B cell (primary cell): ENCODE results near the gene TUBA4B. TPM values are rescaled to one million over a fixed set of nuclear protein-coding genes. Genes with fewer than 3 reads are reported as not detected.

ENCODE experiments used
- ATAC-seq: fragments of 200-7000 bp; cut with Tn5 transposase; one replicate; pipeline ENCODE4 v1.10.0; 2021; ENCODE audit warnings: low read depth, mild to moderate bottlenecking, moderate number of reproducible peaks, moderate library complexity
- CTCF ChIA-PET: fragments of 350-600 bp; sonication (Branson Sonifier 250); formaldehyde crosslinking; loops from one replicate; lab custom pipeline; 2021; ENCODE audit warnings: antibody characterized with exemption, inconsistent platforms; lab: Charles Lee
- POLR2A ChIA-PET: fragments of 350-600 bp; sonication (Branson Sonifier 250); formaldehyde crosslinking; loops from one replicate; lab custom pipeline; 2021; ENCODE audit warnings: antibody characterized with exemption; lab: Charles Lee
- DNase-seq: peaks from one replicate; pipeline ENCODE4 v3.0.0; 2013
- H2AFZ ChIP-seq: 2 replicates; pipeline ENCODE4 v1.6.1; 2012; ENCODE audit warnings: mild to moderate bottlenecking, low read depth, low read length; ENCODE audit not compliant: insufficient read depth, poor library complexity, severe bottlenecking
- H3K27ac ChIP-seq, 2 donors: 1 replicate in 1 of 2; 2 replicates in 1 of 2; pipeline ENCODE4 v1.5.1; 2012 to 2013; ENCODE audit warnings: low read length in 2 of 2, mild to moderate bottlenecking in 2 of 2, moderate library complexity in 1 of 2
- H3K27me3 ChIP-seq, 4 experiments: fragments of 200-600 bp in 1 of 4; sonication (generic) in 1 of 4; replicated peaks in 1 of 4; 1 replicate in 2 of 4; 2 replicates in 2 of 4; pipeline versions ENCODE4 v1.6.1 to v1.7.0; 2013 to 2016; ENCODE audit warnings: low read length in 3 of 4, mild to moderate bottlenecking in 2 of 4, mixed read lengths in 1 of 4, moderate library complexity in 1 of 4; ENCODE audit not compliant: insufficient read depth in 4 of 4, control insufficient read depth in 3 of 4; ENCODE audit errors: control extremely low read depth in 1 of 4
- H3K36me3 ChIP-seq, 2 experiments: replicated peaks in 1 of 2; 1 replicate in 1 of 2; 2 replicates in 1 of 2; pipeline versions ENCODE4 v1.6.1 to v1.7.1; 2013; ENCODE audit warnings: low read length in 1 of 2; ENCODE audit not compliant: insufficient read depth in 2 of 2, control insufficient read depth in 1 of 2; ENCODE audit errors: control extremely low read depth in 1 of 2, extremely low read depth in 1 of 2
- H3K4me1 ChIP-seq, 2 donors: fragments of 200-600 bp in 1 of 2; sonication (generic) in 1 of 2; 1 replicate in 1 of 2; 2 replicates in 1 of 2; pipeline versions ENCODE4 v1.5.1 to v1.6.1; 2013 to 2017; ENCODE audit warnings: low read length in 2 of 2; ENCODE audit not compliant: control insufficient read depth in 2 of 2, insufficient read depth in 2 of 2
- H3K4me2 ChIP-seq: replicated peaks from 2 replicates; pipeline ENCODE3; 2012; ENCODE audit warnings: mild to moderate bottlenecking, low read depth, low read length; ENCODE audit not compliant: poor library complexity, severe bottlenecking
- H3K4me3 ChIP-seq, 5 experiments: fragments of 200-600 bp in 1 of 5; sonication (generic) in 1 of 5; 1 replicate in 3 of 5; 2 replicates in 2 of 5; pipeline versions ENCODE4 v1.5.1 to v1.7.0; 2011 to 2016; ENCODE audit warnings: low read length in 4 of 5, mild to moderate bottlenecking in 4 of 5, low read depth in 2 of 5, control low read depth in 1 of 5, moderate library complexity in 1 of 5; ENCODE audit not compliant: insufficient read depth in 1 of 5; ENCODE audit errors: control extremely low read depth in 1 of 5, extremely low read depth in 1 of 5
- H3K79me2 ChIP-seq: fragments of 200-600 bp; sonication (generic); one replicate; pipeline ENCODE4 v1.6.0; 2016; ENCODE audit warnings: low read length; ENCODE audit not compliant: control insufficient read depth, insufficient read depth
- H3K9ac ChIP-seq: fragments of 200-600 bp; sonication (generic); 2 replicates; pipeline ENCODE4 v1.6.1; 2017; ENCODE audit warnings: mild to moderate bottlenecking, low read length, moderate library complexity
- H3K9me3 ChIP-seq, 3 donors: one replicate each; pipeline versions ENCODE4 v1.6.1 to v1.7.1; 2013; ENCODE audit warnings: low read length in 2 of 3; ENCODE audit not compliant: control insufficient read depth in 2 of 3, insufficient read depth in 1 of 3; ENCODE audit errors: control extremely low read depth in 1 of 3
- H4K20me1 ChIP-seq: 2 replicates; pipeline ENCODE4 v1.6.0; 2012; ENCODE audit warnings: mild to moderate bottlenecking, low read length; ENCODE audit not compliant: insufficient read depth, control insufficient read depth, poor library complexity, severe bottlenecking
- H3K27ac Mint-ChIP-seq: one replicate; pipeline ENCODE4 v1.8.0; 2021; ENCODE audit warnings: mixed read lengths
- H3K27me3 Mint-ChIP-seq: one replicate; pipeline ENCODE4 v1.8.0; 2021; ENCODE audit warnings: mixed read lengths
- H3K4me1 Mint-ChIP-seq: one replicate; pipeline ENCODE4 v1.8.0; 2021; ENCODE audit warnings: mixed read lengths
- H3K4me3 Mint-ChIP-seq: one replicate; pipeline ENCODE4 v1.8.0; 2021; ENCODE audit warnings: mixed read lengths
- H3K9me3 Mint-ChIP-seq: one replicate; pipeline ENCODE4 v1.8.0; 2022; ENCODE audit warnings: mixed read lengths; ENCODE audit not compliant: insufficient read depth
- CTCF ChIP-seq: fragments of 200-600 bp; IDR thresholded peaks from one replicate; pipeline ENCODE4 v1.8.0; 2022; ENCODE audit warnings: antibody characterized with exemption, mild to moderate bottlenecking
- EZH2 ChIP-seq: IDR thresholded peaks from 2 replicates; pipeline ENCODE4 v1.6.1; 2012; ENCODE audit warnings: borderline replicate concordance, low read depth, mild to moderate bottlenecking, moderate library complexity, low read length; ENCODE audit not compliant: insufficient read depth, poor library complexity, severe bottlenecking
- WGBS: methylation state at CpG from one replicate; pipeline ENCODE4 v1.1.5; 2013; ENCODE audit warnings: missing lambda C conversion rate; ENCODE audit not compliant: insufficient coverage; 5-methylcytosine and 5-hydroxymethylcytosine counted together
- intact Hi-C: fragments of 100-400 bp; cut with micrococcal nuclease; formaldehyde crosslinking; loops from one replicate; pipeline ENCODE4 v1.10.0; 2022
- polyA plus RNA-seq: library from polyadenylated mRNA; depleted of rRNA; stranded (reverse); fragments of >200 nt; gene quantifications from 2 replicates; pipeline ENCODE4 v1.2.3, GENCODE V29; 2012
- total RNA-seq, 2 donors: library from RNA; stranded (reverse); fragments of 120-200 nt in 1 of 2; gene quantifications; 1 replicate in 1 of 2; 2 replicates in 1 of 2; pipeline versions ENCODE4 v1.2.3 to v1.2.4, GENCODE V29; 2013 to 2022

Gene TUBA4B
- total and polyA plus RNA-seq, 2 donors (not counting 1 experiment from before 2014, with no cell fraction given) = not detected

- peak overlapping the region; percentile 69 for H3K4me3 Mint-ChIP-seq
Observed at GRCh38 chr2:219207884-219208740, 44.9 kb upstream of the TUBA4B start.

More at GRCh38 chr2:219207884-219208740, 44.9 kb upstream of the TUBA4B start:
- 85% methylated on average over 11 of the region's 17 CpGs for WGBS
- ATAC-seq (no peak), DNase-seq (no peak)
- peak overlapping the region; percentile 79 for H3K27ac Mint-ChIP-seq
- Histone ChIP-seq H3K4me1 (peaks cover 16 to 23% of the 10 kb centered on the region in 2 donors), H3K27ac (peak overlapping the region in 1 of 2 donors; percentile 94), H3K4me3 (no peak overlapping the region), H4K20me1 (peaks cover 14% of the 10 kb centered on the region), H3K4me2 (peak overlapping the region; percentile 80), H3K9me3 (no peaks in the 10 kb centered on the region), H3K9ac (no peak overlapping the region), H3K27me3 (no peaks in the 10 kb centered on the region), H2AFZ (no peak overlapping the region), H3K79me2 (peaks cover 6% of the 10 kb centered on the region), H3K36me3 (peaks cover 7 to 24% of the 10 kb centered on the region in 2 experiments)
- POLR2A ChIA-PET = interaction anchor here (3.0 kb wide), 1 partner anchor 32 kb away, joined by 46 read pairs; the partner anchor contains the start of genes CNPPD1 and RETREG2
- H3K27me3 Mint-ChIP-seq = no peaks in the 10 kb centered on the region
- H3K9me3 Mint-ChIP-seq = no peaks in the 10 kb centered on the region
- peaks cover 28% of the 10 kb centered on the region for H3K4me1 Mint-ChIP-seq
- no peak for TF ChIP-seq CTCF
- no peak for TF ChIP-seq EZH2
- intact Hi-C loops = loop anchor here (1.0 to 2.0 kb wide), 2 partner anchors 21 to 37 kb away; partner anchors contain the start of genes ANKZF1, ATG9A, GLB1L and STK16
- CTCF ChIA-PET = interaction anchor here (0.7 to 7.3 kb wide), 9 partner anchors 16 to 92 kb away, joined by 3 to 65 read pairs (median 4); partner anchors contain the start of genes CNPPD1, NHEJ1 and TUBA4A
